Activated CD4-positive, alpha-beta T cell treated with anti-CD3 and anti-CD28 coated beads, Interleukin-2, amount 10 ng/mL, durations not matched to agents 24 days and 14 days (primary cell): ENCODE measurements around the gene RPS23. TPM values are rescaled to one million over a fixed set of nuclear protein-coding genes. Genes with fewer than 3 reads are reported as not detected.

Experiments used
- DNase-seq: peaks from one replicate; pipeline ENCODE4 v3.0.0; 2022
- H3K27ac Mint-ChIP-seq: one replicate; pipeline ENCODE4 v1.8.0; 2022; ENCODE audit warnings: mild to moderate bottlenecking, mixed read lengths
- H3K27me3 Mint-ChIP-seq: one replicate; pipeline ENCODE4 v1.8.0; 2022; ENCODE audit warnings: mixed read lengths
- H3K36me3 Mint-ChIP-seq: one replicate; pipeline ENCODE4 v1.8.0; 2022; ENCODE audit warnings: low read depth, mild to moderate bottlenecking, mixed read lengths
- H3K4me1 Mint-ChIP-seq: one replicate; pipeline ENCODE4 v1.8.0; 2021; ENCODE audit warnings: mixed read lengths
- H3K4me3 Mint-ChIP-seq: one replicate; pipeline ENCODE4 v1.8.0; 2022; ENCODE audit warnings: mild to moderate bottlenecking, moderate library complexity, mixed read lengths
- H3K9me3 Mint-ChIP-seq: one replicate; pipeline ENCODE4 v1.8.0; 2021; ENCODE audit warnings: mixed read lengths
- intact Hi-C: fragments of 100-400 bp; cut with micrococcal nuclease; formaldehyde crosslinking; loops from one replicate; pipeline ENCODE4 v1.15.1; 2023
- total RNA-seq: library from RNA; stranded (reverse); gene quantifications from 2 replicates; pipeline ENCODE4 v1.2.3, GENCODE V29; 2022

The RPS23 gene
- total RNA-seq = 2,481 and 2,489 TPM in 2 replicates

- Mint-ChIP-seq H3K9me3 (no peaks in the 10 kb centered on the region), H3K27me3 (no peaks in the 10 kb centered on the region), H3K4me1 (peaks cover 32% of the 10 kb centered on the region), H3K27ac (peak within 1 kb of the TSS; percentile 98), H3K4me3 (peak within 1 kb of the TSS; percentile 89), H3K36me3 (peaks cover 50% of the 10 kb centered on the region)
- peak; percentile 96 for DNase-seq
- intact Hi-C loops = loop anchor here (1.0 to 5.0 kb wide), 6 partner anchors 79 to 977 kb away; partner anchors contain the start of genes ATG10, SSBP2, TMEM167A and XRCC4
Measured at GRCh38 chr5:82277987-82278710, at the start of gene RPS23. TSS of gene RPS23 (minus strand) at chr5:82278354. CDS start at chr5:82278323, 31 bp downstream.

DNA sequence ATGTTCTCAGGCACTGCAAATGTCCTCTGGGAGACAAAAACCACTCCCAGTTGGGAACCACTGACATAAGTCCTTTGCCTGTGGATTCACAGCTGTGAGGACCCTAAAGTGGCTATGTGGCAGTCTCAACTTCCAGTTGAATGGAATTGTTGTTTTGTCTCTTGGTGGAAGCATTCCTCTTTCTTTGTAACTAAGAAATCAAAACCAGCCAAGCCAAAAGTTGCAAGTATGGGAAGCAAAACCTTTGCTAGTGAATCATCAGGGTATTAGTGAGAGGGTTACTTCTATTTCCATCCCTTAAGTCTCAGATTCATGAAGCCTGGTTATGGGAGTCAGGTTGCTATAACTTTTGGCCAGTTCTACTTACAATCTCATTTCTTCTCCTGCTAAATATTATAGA, 49.8 kb upstream of the RPS23 start:
- Mint-ChIP-seq H3K4me3 (no peak overlapping the region), H3K27ac (no peak overlapping the region), H3K27me3 (peaks cover 19% of the 10 kb centered on the region), H3K36me3 (no peaks in the 10 kb centered on the region), H3K4me1 (no peaks in the 10 kb centered on the region), H3K9me3 (peaks cover 15% of the 10 kb centered on the region)
- intact Hi-C loops = no loop called here
- DNase-seq = no peak

DNA sequence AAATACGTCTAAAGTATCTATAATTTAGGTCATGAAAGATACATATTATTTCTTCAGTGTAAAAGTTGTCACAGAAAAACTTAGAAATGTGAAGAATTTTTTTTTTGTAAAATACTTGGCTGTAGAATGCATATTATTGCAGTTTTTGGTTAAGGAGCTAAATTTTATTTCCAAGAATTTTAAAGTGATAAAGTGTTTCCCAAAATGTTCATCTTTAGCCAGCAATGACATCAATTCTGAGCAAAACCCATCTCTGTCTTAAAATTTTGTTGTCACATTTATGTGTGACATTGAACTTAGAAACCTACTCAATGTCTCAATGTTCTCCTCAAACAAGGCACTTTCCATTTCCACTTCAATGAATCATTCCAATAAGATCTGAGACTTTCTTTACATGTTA, 47.8 kb upstream of the RPS23 start:
- Mint-ChIP-seq H3K27ac (no peak overlapping the region), H3K9me3 (peaks cover 15% of the 10 kb centered on the region), H3K27me3 (peaks cover 25% of the 10 kb centered on the region), H3K4me3 (no peak overlapping the region), H3K36me3 (no peaks in the 10 kb centered on the region), H3K4me1 (no peaks in the 10 kb centered on the region)
- intact Hi-C loops = no loop called here
- DNase-seq = no peak

DNA sequence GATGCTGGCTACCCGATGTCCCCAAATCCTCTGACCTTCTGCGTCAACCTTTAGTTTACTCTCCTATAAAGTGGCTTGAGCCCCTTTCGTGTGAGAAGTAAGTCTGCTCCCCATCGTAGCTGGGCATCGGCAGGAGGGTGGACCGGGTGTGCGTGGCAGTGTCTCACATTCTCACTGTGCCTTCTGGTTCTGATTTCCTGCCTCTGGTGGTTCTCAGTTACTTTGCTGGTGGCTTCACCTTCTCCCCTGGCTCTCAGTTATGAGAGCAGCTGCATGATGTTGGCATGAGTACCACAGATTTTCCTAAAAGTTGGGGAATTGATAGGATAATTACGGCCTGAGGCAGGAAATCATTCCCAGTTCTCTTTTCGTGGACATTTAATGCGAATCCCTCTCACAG, 47.0 kb upstream of the RPS23 start:
- intact Hi-C loops = no loop called here
- no peak for DNase-seq
- Mint-ChIP-seq H3K36me3 (no peaks in the 10 kb centered on the region), H3K9me3 (peaks cover 11% of the 10 kb centered on the region), H3K4me3 (no peak overlapping the region), H3K27me3 (peaks cover 23% of the 10 kb centered on the region), H3K4me1 (no peaks in the 10 kb centered on the region), H3K27ac (no peak overlapping the region)

DNA sequence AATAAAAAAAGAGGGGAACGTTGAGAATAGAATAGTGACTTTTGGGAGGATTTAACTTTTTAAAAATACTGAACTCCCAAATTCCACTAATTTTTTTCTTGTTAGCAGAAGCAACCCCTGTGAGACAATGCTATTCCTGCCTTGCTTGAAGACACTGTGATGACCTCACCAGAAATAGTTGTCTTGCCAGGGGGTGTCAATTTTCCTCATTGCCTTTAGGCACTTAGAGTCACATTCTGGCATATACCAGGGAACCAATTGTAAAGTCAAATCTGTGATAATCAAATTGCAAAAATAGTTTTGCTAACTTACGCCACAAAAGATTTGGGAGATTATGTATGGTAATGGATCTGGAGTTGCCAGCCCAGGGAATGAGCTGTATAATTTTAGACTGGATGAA, 42.8 kb upstream of the RPS23 start:
- Mint-ChIP-seq H3K36me3 (no peaks in the 10 kb centered on the region), H3K27ac (no peak overlapping the region), H3K4me3 (no peak overlapping the region), H3K9me3 (no peaks in the 10 kb centered on the region), H3K4me1 (no peaks in the 10 kb centered on the region), H3K27me3 (peaks cover 26% of the 10 kb centered on the region)
- no peak for DNase-seq
- intact Hi-C loops = no loop called here

GRCh38 chr5:82319651-82320376, 41.7 kb upstream of the RPS23 start:
- Mint-ChIP-seq H3K4me3 (no peak overlapping the region), H3K27me3 (peaks cover 23% of the 10 kb centered on the region)
- intact Hi-C loops = no loop called here

DNA sequence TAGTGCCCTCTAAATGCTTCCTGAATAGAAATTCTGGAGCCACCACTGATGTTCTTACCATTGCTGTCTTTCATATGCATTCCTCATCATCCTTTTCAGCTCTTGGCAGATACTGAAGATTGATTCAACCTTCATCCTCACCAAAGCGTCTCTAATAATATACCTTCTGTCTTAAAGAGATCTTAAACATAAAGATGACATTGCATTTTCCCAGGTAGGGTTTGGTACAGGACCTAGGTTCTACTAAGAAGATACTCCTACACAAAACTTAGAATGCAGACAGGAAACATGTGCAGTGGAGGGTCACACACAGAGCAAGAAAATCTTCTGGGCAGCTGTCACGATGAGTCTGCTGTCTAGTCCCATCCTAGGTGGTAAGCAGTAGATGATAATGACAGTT, 41.0 kb upstream of the RPS23 start:
- H3K27me3 Mint-ChIP-seq = peaks cover 22% of the 10 kb centered on the region
- DNase-seq = no peak
- H3K36me3 Mint-ChIP-seq = no peaks in the 10 kb centered on the region
- no peak overlapping the region for H3K27ac Mint-ChIP-seq
- H3K4me3 Mint-ChIP-seq = no peak overlapping the region
- H3K9me3 Mint-ChIP-seq = no peaks in the 10 kb centered on the region
- intact Hi-C loops = no loop called here
- no peaks in the 10 kb centered on the region for H3K4me1 Mint-ChIP-seq

More at GRCh38 chr5:82319651-82320376, 41.7 kb upstream of the RPS23 start:
- H3K4me1 Mint-ChIP-seq = no peaks in the 10 kb centered on the region
- no peaks in the 10 kb centered on the region for H3K9me3 Mint-ChIP-seq
- no peaks in the 10 kb centered on the region for H3K36me3 Mint-ChIP-seq
- DNase-seq = no peak
- no peak overlapping the region for H3K27ac Mint-ChIP-seq

- Mint-ChIP-seq H3K4me3 (no peak overlapping the region), H3K27me3 (peaks cover 5% of the 10 kb centered on the region), H3K9me3 (no peaks in the 10 kb centered on the region), H3K36me3 (no peaks in the 10 kb centered on the region), H3K27ac (no peak overlapping the region), H3K4me1 (peaks cover 2% of the 10 kb centered on the region)
- intact Hi-C loops = loop anchor here (5.0 kb wide), 1 partner anchor 327 kb away; no protein-coding TSS in a partner anchor
- DNase-seq = no peak
Measured at GRCh38 chr5:82314964-82315758, 37.0 kb upstream of the RPS23 start.

DNA sequence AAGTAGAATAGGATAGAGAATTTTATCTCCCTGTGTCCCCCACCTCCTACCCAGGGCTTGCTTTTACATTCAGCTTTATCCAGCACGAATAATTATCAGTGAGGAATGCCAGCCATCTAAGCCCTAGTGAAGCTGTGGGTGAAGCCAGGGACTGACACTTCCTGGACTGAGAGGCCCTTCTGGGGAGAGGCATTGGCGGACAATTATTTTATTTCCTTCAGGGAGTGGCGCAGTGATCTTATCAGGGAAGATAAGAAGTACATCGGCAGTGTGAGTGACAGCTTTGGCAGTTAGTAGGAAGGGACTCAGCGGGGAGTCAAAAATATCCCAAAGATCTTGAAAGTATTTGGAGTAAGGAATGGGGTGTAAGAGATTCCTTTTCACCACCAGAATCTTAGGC, 34.9 kb upstream of the RPS23 start:
- Mint-ChIP-seq H3K27me3 (peaks cover under 1% of the 10 kb centered on the region), H3K36me3 (no peaks in the 10 kb centered on the region), H3K4me3 (no peak overlapping the region), H3K9me3 (no peaks in the 10 kb centered on the region), H3K27ac (no peak overlapping the region), H3K4me1 (peaks cover 2% of the 10 kb centered on the region)
- intact Hi-C loops = loop anchor here (2.0 to 5.0 kb wide), 2 partner anchors 329 to 1118 kb away; no protein-coding TSS in a partner anchor
- DNase-seq = no peak

GRCh38 chr5:82312373-82312856, 34.3 kb upstream of the RPS23 start:
- intact Hi-C loops = loop anchor here (1.0 to 5.0 kb wide), 3 partner anchors 330 to 1252 kb away; no protein-coding TSS in a partner anchor
- no peaks in the 10 kb centered on the region for H3K27me3 Mint-ChIP-seq
- peaks cover 2% of the 10 kb centered on the region for H3K4me1 Mint-ChIP-seq
- H3K27ac Mint-ChIP-seq = no peak overlapping the region
- H3K9me3 Mint-ChIP-seq = no peaks in the 10 kb centered on the region
- H3K36me3 Mint-ChIP-seq = no peaks in the 10 kb centered on the region
- DNase-seq = peak; percentile 85
- H3K4me3 Mint-ChIP-seq = no peak overlapping the region

DNA sequence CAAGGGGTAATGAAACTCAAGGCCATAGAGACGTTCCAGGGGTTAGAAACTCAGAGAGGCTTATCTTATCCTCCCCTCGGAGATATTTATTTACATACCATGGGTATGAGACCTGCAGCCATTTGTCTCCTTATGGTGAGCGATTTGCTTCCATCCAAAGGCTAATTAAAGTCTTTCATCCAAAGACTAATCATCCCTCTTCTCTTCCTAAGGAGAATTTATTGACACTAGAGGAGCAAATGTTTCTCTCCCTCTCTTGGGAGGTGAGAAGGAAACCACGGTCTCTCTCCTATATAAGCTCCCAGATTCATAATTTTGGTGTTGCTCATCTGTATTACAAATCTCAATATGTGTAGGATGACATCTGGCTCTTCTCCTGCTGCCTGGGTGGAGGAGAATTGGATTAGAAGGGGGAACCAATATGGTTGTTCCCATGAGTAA, 31.0 kb upstream of the RPS23 start:
- no peak overlapping the region for H3K4me3 Mint-ChIP-seq
- no peaks in the 10 kb centered on the region for H3K27me3 Mint-ChIP-seq
- no peak overlapping the region for H3K27ac Mint-ChIP-seq
- no peaks in the 10 kb centered on the region for H3K36me3 Mint-ChIP-seq
- H3K9me3 Mint-ChIP-seq = no peaks in the 10 kb centered on the region
- peaks cover 2% of the 10 kb centered on the region for H3K4me1 Mint-ChIP-seq
- DNase-seq = no peak
- intact Hi-C loops = no loop called here

GRCh38 chr5:82308416-82308815, 30.3 kb upstream of the RPS23 start:
- no peaks in the 10 kb centered on the region for H3K27me3 Mint-ChIP-seq
- no peak overlapping the region for H3K27ac Mint-ChIP-seq
- no peak for DNase-seq
- no peak overlapping the region for H3K4me3 Mint-ChIP-seq
- no peaks in the 10 kb centered on the region for H3K36me3 Mint-ChIP-seq
- H3K4me1 Mint-ChIP-seq = peaks cover 2% of the 10 kb centered on the region
- H3K9me3 Mint-ChIP-seq = no peaks in the 10 kb centered on the region
- intact Hi-C loops = no loop called here

DNA sequence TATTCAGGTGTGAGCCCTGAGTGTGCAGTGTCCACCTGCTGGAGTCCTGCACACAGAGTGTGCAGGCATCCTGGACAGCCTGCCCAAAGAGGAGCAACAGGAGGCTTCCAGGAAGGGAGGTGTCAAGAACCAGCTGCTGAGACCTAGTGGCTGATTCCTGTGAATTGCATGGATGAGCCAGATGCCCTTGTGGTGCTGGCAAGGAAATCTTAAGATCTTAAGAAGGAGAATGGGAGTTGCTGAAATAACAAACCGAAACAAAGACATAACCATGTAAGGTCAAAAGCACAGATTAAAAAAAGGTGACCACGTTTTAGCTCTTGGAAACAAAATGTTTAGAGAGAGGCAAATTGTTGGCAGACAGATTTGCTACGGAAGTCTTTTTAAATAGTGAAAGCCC, 29.3 kb upstream of the RPS23 start:
- Mint-ChIP-seq H3K36me3 (no peaks in the 10 kb centered on the region), H3K4me1 (peaks cover 1% of the 10 kb centered on the region), H3K4me3 (no peak overlapping the region), H3K27me3 (no peaks in the 10 kb centered on the region), H3K9me3 (no peaks in the 10 kb centered on the region), H3K27ac (no peak overlapping the region)
- intact Hi-C loops = no loop called here
- no peak for DNase-seq
